Measurements from ENCODE around the gene CFAP410.

DNA sequence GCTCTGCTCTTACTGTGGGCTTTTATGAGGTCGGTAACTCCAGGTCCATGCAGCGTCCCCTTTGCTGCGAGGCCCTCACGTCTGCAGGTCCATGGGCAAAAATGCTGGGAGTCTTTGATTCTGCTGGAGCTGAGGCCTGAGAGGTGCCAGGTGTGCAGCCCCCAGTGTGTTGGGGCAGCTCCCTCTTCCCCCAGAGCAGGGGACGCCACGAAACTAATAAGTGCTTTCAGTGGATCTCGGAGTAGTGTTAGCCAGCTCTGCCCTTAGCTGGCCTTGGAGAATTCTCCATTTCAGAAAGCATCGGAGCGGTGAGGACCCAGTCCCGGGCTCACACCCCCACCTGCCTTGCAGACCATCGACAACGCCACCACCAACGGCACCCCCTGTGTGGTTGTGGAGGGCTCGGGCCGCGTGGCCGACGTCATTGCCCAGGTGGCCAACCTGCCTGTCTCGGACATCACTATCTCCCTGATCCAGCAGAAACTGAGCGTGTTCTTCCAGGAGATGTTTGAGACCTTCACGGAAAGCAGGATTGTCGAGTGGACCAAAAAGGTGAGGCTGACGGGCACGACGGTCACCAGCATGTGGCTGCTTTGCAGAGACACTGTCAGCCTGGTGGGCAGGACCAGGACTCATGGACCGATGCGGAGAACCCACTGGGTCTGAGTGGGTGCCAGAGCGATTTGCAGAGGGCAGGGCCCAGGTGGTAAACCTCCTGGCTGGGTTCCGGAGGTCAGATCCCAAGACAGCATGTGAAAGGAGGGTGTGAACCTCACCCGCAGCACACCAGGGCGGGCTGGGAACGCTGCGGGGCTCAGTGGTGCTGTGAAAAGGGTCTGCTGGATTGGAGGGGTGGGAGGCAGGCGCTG is 39.7 kb upstream of the CFAP410 start:
- TF ChIP-seq, protein P1, sequence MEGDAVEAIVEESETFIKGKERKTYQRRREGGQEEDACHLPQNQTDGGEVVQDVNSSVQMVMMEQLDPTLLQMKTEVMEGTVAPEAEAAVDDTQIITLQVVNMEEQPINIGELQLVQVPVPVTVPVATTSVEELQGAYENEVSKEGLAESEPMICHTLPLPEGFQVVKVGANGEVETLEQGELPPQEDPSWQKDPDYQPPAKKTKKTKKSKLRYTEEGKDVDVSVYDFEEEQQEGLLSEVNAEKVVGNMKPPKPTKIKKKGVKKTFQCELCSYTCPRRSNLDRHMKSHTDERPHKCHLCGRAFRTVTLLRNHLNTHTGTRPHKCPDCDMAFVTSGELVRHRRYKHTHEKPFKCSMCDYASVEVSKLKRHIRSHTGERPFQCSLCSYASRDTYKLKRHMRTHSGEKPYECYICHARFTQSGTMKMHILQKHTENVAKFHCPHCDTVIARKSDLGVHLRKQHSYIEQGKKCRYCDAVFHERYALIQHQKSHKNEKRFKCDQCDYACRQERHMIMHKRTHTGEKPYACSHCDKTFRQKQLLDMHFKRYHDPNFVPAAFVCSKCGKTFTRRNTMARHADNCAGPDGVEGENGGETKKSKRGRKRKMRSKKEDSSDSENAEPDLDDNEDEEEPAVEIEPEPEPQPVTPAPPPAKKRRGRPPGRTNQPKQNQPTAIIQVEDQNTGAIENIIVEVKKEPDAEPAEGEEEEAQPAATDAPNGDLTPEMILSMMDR (IDR thresholded peaks at IDR 0.05) = no peak
- no peak for TF ChIP-seq POLR2A (IDR thresholded peaks at IDR 0.05)
